C4-2B (cell line): ENCODE results near the gene ANKLE1.
A peak's percentile ranks its signal among the peaks of the same experiment; 100 is the strongest.

ENCODE experiments used
- H3K27ac ChIP-seq: fragments of 450-650 bp; 2 replicates; pipeline ENCODE4 v1.5.1; 2017
- ZFX ChIP-seq: fragments of 450-650 bp; IDR thresholded peaks from 2 replicates; pipeline ENCODE4 v1.6.1; 2017
- TF ChIP-seq, protein P1 (sequence below): fragments of 450-650 bp; conservative IDR thresholded peaks from 2 replicates; pipeline ENCODE4 v1.5.1; 2017; ENCODE audit warnings: mild to moderate bottlenecking

Gene ANKLE1

GRCh38 chr19:17255150-17255621 is 26.5 kb upstream of the ANKLE1 start:
- TF ChIP-seq ZFX, result no peak
- TF ChIP-seq, protein P1, sequence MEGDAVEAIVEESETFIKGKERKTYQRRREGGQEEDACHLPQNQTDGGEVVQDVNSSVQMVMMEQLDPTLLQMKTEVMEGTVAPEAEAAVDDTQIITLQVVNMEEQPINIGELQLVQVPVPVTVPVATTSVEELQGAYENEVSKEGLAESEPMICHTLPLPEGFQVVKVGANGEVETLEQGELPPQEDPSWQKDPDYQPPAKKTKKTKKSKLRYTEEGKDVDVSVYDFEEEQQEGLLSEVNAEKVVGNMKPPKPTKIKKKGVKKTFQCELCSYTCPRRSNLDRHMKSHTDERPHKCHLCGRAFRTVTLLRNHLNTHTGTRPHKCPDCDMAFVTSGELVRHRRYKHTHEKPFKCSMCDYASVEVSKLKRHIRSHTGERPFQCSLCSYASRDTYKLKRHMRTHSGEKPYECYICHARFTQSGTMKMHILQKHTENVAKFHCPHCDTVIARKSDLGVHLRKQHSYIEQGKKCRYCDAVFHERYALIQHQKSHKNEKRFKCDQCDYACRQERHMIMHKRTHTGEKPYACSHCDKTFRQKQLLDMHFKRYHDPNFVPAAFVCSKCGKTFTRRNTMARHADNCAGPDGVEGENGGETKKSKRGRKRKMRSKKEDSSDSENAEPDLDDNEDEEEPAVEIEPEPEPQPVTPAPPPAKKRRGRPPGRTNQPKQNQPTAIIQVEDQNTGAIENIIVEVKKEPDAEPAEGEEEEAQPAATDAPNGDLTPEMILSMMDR, result no peak
- no peak overlapping the region for H3K27ac ChIP-seq

GRCh38 chr19:17256130-17256529 is 25.6 kb upstream of the ANKLE1 start:
- H3K27ac ChIP-seq, result no peak overlapping the region
- TF ChIP-seq ZFX, result no peak
- TF ChIP-seq, protein P1, result no peak

DNA sequence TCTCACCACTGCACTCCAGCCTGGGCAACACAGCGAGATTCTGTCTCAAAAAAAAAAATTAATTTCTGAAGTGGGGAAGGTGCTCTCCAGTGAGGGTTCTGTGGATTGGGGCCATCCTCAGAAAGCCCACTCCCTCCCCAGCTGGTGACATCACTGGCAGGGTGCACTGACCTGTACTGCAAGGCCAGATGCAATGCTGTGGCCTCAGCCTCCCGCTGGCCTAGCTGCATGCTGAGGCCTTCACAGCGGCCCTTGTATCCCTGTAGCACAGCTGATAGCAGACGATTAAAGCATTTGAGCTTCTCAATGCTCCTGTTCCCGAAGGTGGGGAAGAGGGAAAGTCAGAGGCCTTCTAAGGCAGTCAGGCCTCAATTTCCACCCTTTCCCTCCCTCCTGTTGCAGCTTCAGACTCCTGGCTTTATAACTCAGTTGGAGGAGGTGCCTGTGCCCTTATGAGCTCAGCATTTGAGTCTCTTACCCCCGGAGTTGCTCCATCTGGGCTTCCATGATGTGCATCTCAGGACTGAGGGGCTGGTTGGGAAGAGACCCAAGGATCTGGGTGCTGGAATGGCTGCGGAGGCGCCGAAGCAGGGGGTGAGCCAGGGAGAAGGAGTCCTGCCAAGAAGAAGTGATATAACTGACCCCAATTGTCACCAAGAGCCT is 22.5 kb upstream of the ANKLE1 start:
- TF ChIP-seq ZFX, result no peak
- TF ChIP-seq, protein P1, result no peak
- no peak overlapping the region for H3K27ac ChIP-seq

- TF ChIP-seq, protein P1, result no peak
- TF ChIP-seq ZFX, result no peak
- no peak overlapping the region for H3K27ac ChIP-seq
These were observed 21.8 kb upstream of the ANKLE1 start for GRCh38 chr19:17259934-17260333.

GRCh38 chr19:17260842-17261325 is 20.8 kb upstream of the ANKLE1 start:
- TF ChIP-seq, protein P1, result peak; percentile 99
- TF ChIP-seq ZFX, result no peak
- H3K27ac ChIP-seq, result no peak overlapping the region

- TF ChIP-seq, protein P1, result no peak
- no peak for TF ChIP-seq ZFX
- H3K27ac ChIP-seq, result no peak overlapping the region
These were observed 19.1 kb upstream of the ANKLE1 start for GRCh38 chr19:17262557-17262956.

DNA sequence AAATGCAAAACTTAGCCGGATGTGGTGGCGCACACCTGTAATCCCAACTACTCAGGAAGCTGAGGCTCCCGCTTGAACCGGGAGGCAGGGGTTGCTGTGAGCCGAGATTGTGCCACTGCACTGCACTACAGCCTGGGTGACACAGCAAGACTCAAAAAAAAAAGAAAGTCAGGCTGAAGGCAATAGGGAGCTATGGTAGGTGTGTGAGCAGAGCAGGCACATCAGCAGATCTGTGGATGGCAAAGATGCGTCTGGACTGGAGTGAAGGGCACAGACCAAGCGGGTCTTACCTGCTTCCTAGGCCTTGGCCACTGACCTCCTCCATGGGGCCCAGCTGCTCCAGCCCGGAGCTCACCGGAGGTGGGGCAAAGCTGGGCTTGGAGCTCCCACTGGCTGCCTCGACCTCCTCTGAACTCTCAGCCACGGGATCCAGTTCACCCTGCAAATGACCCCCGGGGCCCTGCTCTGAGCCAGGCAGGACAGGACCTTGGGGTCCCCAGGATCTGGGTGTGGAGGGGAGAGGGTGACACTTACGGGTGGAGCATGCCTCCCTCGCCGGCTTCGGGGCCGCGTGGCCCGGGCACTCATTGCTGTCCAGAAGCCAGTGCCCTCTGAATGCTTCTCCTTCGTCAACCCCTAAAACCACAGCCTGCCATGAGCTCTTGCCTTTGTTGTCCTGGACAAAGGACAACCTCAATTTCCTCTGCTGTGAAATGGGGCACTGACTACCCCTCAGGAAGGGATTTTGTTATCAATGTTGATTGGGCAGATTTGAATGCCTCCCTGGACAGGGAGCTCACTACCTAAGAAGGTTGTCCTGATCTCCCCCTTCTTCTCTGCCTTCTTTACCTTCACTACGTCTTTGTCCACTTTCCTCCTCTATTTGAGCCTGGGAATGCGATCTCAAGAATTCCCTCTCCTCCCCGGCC is 17.7 kb upstream of the ANKLE1 start:
- no peak overlapping the region for H3K27ac ChIP-seq
- no peak for TF ChIP-seq ZFX
- TF ChIP-seq, protein P1, result no peak
